Activated T-helper 17 cell treated with anti-CD3 and anti-CD28 coated beads, Interleukin-2, amount 50 U/mL, for 72 hours (primary cell): ENCODE results near the gene C1orf21. TPM values are rescaled to one million over a fixed set of nuclear protein-coding genes. Genes with fewer than 3 reads are reported as not detected.
A peak's percentile ranks its signal among the peaks of the same experiment; 100 is the strongest.

Source experiments
- ATAC-seq: fragments of 150-1000 bp; cut with Tn5 transposase; replicated peaks from 2 replicates; pipeline ENCODE4 v1.10.0; 2021; ENCODE audit warnings: mild to moderate bottlenecking, moderate library complexity
- H3K27ac Mint-ChIP-seq: one replicate; pipeline ENCODE4 v1.8.0; 2022; ENCODE audit warnings: mixed read lengths
- H3K27me3 Mint-ChIP-seq: one replicate; pipeline ENCODE4 v1.8.0; 2022; ENCODE audit warnings: mixed read lengths
- H3K36me3 Mint-ChIP-seq: one replicate; pipeline ENCODE4 v1.8.0; 2022; ENCODE audit warnings: low read depth, mild to moderate bottlenecking, mixed read lengths
- H3K4me1 Mint-ChIP-seq: one replicate; pipeline ENCODE4 v1.8.0; 2022; ENCODE audit warnings: mixed read lengths
- H3K4me3 Mint-ChIP-seq: one replicate; pipeline ENCODE4 v1.8.0; 2022; ENCODE audit warnings: mild to moderate bottlenecking, mixed read lengths
- H3K9me3 Mint-ChIP-seq: one replicate; pipeline ENCODE4 v1.8.0; 2022; ENCODE audit warnings: mixed read lengths
- total RNA-seq, 2 donors: library from RNA; stranded (reverse); gene quantifications; one replicate each; pipeline ENCODE4 v1.2.3, GENCODE V29; 2022

C1orf21 gene
- total RNA-seq, 2 donors from 2014 or later, result 0.95 to 2.8 TPM

GRCh38 chr1:184614667-184615066 is 227.8 kb downstream of the C1orf21 start:
- H3K4me1 Mint-ChIP-seq, result no peaks in the 10 kb centered on the region
- no peaks in the 10 kb centered on the region for H3K36me3 Mint-ChIP-seq
- H3K4me3 Mint-ChIP-seq, result no peak overlapping the region
- H3K9me3 Mint-ChIP-seq, result no peaks in the 10 kb centered on the region
- ATAC-seq, result no peak
- H3K27ac Mint-ChIP-seq, result no peak overlapping the region
- peaks cover 2% of the 10 kb centered on the region for H3K27me3 Mint-ChIP-seq

- Mint-ChIP-seq H3K27me3 (peaks cover 2% of the 10 kb centered on the region), H3K4me3 (no peak overlapping the region), H3K4me1 (no peaks in the 10 kb centered on the region), H3K9me3 (no peaks in the 10 kb centered on the region), H3K36me3 (no peaks in the 10 kb centered on the region), H3K27ac (no peak overlapping the region)
- no peak for ATAC-seq
These were observed 228.5 kb downstream of the C1orf21 start for GRCh38 chr1:184615301-184615700.

GRCh38 chr1:184616504-184616903 is 229.7 kb downstream of the C1orf21 start:
- Mint-ChIP-seq H3K27ac (no peak overlapping the region), H3K36me3 (no peaks in the 10 kb centered on the region), H3K4me1 (no peaks in the 10 kb centered on the region), H3K4me3 (no peak overlapping the region), H3K9me3 (no peaks in the 10 kb centered on the region), H3K27me3 (peaks cover 2% of the 10 kb centered on the region)
- no peak for ATAC-seq

GRCh38 chr1:184617433-184618029 is 230.7 kb downstream of the C1orf21 start:
- no peaks in the 10 kb centered on the region for H3K4me1 Mint-ChIP-seq
- no peaks in the 10 kb centered on the region for H3K36me3 Mint-ChIP-seq
- H3K9me3 Mint-ChIP-seq, result no peaks in the 10 kb centered on the region
- H3K27ac Mint-ChIP-seq, result no peak overlapping the region
- ATAC-seq, result no peak
- no peak overlapping the region for H3K4me3 Mint-ChIP-seq
- H3K27me3 Mint-ChIP-seq, result peaks cover 5% of the 10 kb centered on the region

GRCh38 chr1:184618851-184619250 is 232.0 kb downstream of the C1orf21 start:
- H3K4me1 Mint-ChIP-seq, result no peaks in the 10 kb centered on the region
- no peak for ATAC-seq
- H3K9me3 Mint-ChIP-seq, result no peaks in the 10 kb centered on the region
- H3K4me3 Mint-ChIP-seq, result no peak overlapping the region
- H3K36me3 Mint-ChIP-seq, result no peaks in the 10 kb centered on the region
- no peak overlapping the region for H3K27ac Mint-ChIP-seq
- H3K27me3 Mint-ChIP-seq, result peaks cover 5% of the 10 kb centered on the region

- Mint-ChIP-seq H3K9me3 (no peaks in the 10 kb centered on the region), H3K36me3 (no peaks in the 10 kb centered on the region), H3K27ac (no peak overlapping the region), H3K4me3 (no peak overlapping the region), H3K27me3 (peaks cover 12% of the 10 kb centered on the region), H3K4me1 (no peaks in the 10 kb centered on the region)
- no peak for ATAC-seq
These were observed 233.6 kb downstream of the C1orf21 start for GRCh38 chr1:184620469-184620868.

GRCh38 chr1:184621260-184621659 is 234.4 kb downstream of the C1orf21 start:
- H3K9me3 Mint-ChIP-seq, result no peaks in the 10 kb centered on the region
- H3K27me3 Mint-ChIP-seq, result peaks cover 13% of the 10 kb centered on the region
- no peaks in the 10 kb centered on the region for H3K36me3 Mint-ChIP-seq
- no peak overlapping the region for H3K27ac Mint-ChIP-seq
- H3K4me1 Mint-ChIP-seq, result no peaks in the 10 kb centered on the region
- ATAC-seq, result no peak
- H3K4me3 Mint-ChIP-seq, result no peak overlapping the region

- no peak for ATAC-seq
- H3K9me3 Mint-ChIP-seq, result no peaks in the 10 kb centered on the region
- no peak overlapping the region for H3K27ac Mint-ChIP-seq
- no peak overlapping the region for H3K4me3 Mint-ChIP-seq
- peaks cover 13% of the 10 kb centered on the region for H3K27me3 Mint-ChIP-seq
- H3K4me1 Mint-ChIP-seq, result no peaks in the 10 kb centered on the region
- H3K36me3 Mint-ChIP-seq, result no peaks in the 10 kb centered on the region
These were observed 235.5 kb downstream of the C1orf21 start for GRCh38 chr1:184622136-184622823.

GRCh38 chr1:184623404-184623803 is 236.6 kb downstream of the C1orf21 start:
- H3K4me1 Mint-ChIP-seq, result no peaks in the 10 kb centered on the region
- H3K4me3 Mint-ChIP-seq, result no peak overlapping the region
- no peaks in the 10 kb centered on the region for H3K36me3 Mint-ChIP-seq
- H3K27ac Mint-ChIP-seq, result no peak overlapping the region
- no peaks in the 10 kb centered on the region for H3K9me3 Mint-ChIP-seq
- no peak for ATAC-seq
- H3K27me3 Mint-ChIP-seq, result peaks cover 13% of the 10 kb centered on the region

- no peak for ATAC-seq
- H3K4me3 Mint-ChIP-seq, result no peak overlapping the region
- H3K27me3 Mint-ChIP-seq, result peaks cover 10% of the 10 kb centered on the region
- no peak overlapping the region for H3K27ac Mint-ChIP-seq
- H3K36me3 Mint-ChIP-seq, result no peaks in the 10 kb centered on the region
- no peaks in the 10 kb centered on the region for H3K4me1 Mint-ChIP-seq
- H3K9me3 Mint-ChIP-seq, result no peaks in the 10 kb centered on the region
These were observed 237.2 kb downstream of the C1orf21 start for GRCh38 chr1:184624051-184624450.

- H3K36me3 Mint-ChIP-seq, result no peaks in the 10 kb centered on the region
- ATAC-seq, result no peak
- H3K27me3 Mint-ChIP-seq, result peaks cover 10% of the 10 kb centered on the region
- no peaks in the 10 kb centered on the region for H3K4me1 Mint-ChIP-seq
- no peaks in the 10 kb centered on the region for H3K9me3 Mint-ChIP-seq
- no peak overlapping the region for H3K27ac Mint-ChIP-seq
- H3K4me3 Mint-ChIP-seq, result no peak overlapping the region
These were observed 237.8 kb downstream of the C1orf21 start for GRCh38 chr1:184624626-184625025.

- no peaks in the 10 kb centered on the region for H3K36me3 Mint-ChIP-seq
- no peaks in the 10 kb centered on the region for H3K4me1 Mint-ChIP-seq
- ATAC-seq, result no peak
- no peak overlapping the region for H3K27ac Mint-ChIP-seq
- peaks cover 10% of the 10 kb centered on the region for H3K27me3 Mint-ChIP-seq
- H3K9me3 Mint-ChIP-seq, result no peaks in the 10 kb centered on the region
- H3K4me3 Mint-ChIP-seq, result no peak overlapping the region
These were observed 238.4 kb downstream of the C1orf21 start for GRCh38 chr1:184625271-184625670.

- Mint-ChIP-seq H3K27ac (no peak overlapping the region), H3K4me1 (no peaks in the 10 kb centered on the region), H3K27me3 (peaks cover 14% of the 10 kb centered on the region), H3K9me3 (no peaks in the 10 kb centered on the region), H3K36me3 (no peaks in the 10 kb centered on the region), H3K4me3 (no peak overlapping the region)
- ATAC-seq, result no peak
These were observed 239.5 kb downstream of the C1orf21 start for GRCh38 chr1:184626076-184627006.

- Mint-ChIP-seq H3K4me1 (no peaks in the 10 kb centered on the region), H3K4me3 (no peak overlapping the region)
These were observed 240.1 kb downstream of the C1orf21 start for GRCh38 chr1:184627007-184627341.

GRCh38 chr1:184629266-184629665 is 242.4 kb downstream of the C1orf21 start:
- Mint-ChIP-seq H3K27me3 (peaks cover 12% of the 10 kb centered on the region), H3K36me3 (no peaks in the 10 kb centered on the region), H3K27ac (no peak overlapping the region), H3K4me3 (no peak overlapping the region), H3K4me1 (no peaks in the 10 kb centered on the region), H3K9me3 (no peaks in the 10 kb centered on the region)
- ATAC-seq, result peak; percentile 11

More at GRCh38 chr1:184627007-184627341, 240.1 kb downstream of the C1orf21 start:
- Mint-ChIP-seq H3K27ac (no peak overlapping the region), H3K9me3 (no peaks in the 10 kb centered on the region), H3K27me3 (peaks cover 14% of the 10 kb centered on the region), H3K36me3 (no peaks in the 10 kb centered on the region)
- ATAC-seq, result no peak
